Stimulated activated CD8-positive, alpha-beta memory T cell treated with anti-CD3 and anti-CD28 coated beads, Interleukin-2, amount 100 ng/mL, for 48 hours (primary cell): ENCODE data around the gene UBXN11.

Experiments
- DNase-seq, 2 donors: peaks; one replicate each; pipeline ENCODE4 v3.0.0-alpha.2; 2020; ENCODE audit warnings: low read depth in 2 of 2

The UBXN11 gene, protein sequence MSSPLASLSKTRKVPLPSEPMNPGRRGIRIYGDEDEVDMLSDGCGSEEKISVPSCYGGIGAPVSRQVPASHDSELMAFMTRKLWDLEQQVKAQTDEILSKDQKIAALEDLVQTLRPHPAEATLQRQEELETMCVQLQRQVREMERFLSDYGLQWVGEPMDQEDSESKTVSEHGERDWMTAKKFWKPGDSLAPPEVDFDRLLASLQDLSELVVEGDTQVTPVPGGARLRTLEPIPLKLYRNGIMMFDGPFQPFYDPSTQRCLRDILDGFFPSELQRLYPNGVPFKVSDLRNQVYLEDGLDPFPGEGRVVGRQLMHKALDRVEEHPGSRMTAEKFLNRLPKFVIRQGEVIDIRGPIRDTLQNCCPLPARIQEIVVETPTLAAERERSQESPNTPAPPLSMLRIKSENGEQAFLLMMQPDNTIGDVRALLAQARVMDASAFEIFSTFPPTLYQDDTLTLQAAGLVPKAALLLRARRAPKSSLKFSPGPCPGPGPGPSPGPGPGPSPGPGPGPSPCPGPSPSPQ

DNA sequence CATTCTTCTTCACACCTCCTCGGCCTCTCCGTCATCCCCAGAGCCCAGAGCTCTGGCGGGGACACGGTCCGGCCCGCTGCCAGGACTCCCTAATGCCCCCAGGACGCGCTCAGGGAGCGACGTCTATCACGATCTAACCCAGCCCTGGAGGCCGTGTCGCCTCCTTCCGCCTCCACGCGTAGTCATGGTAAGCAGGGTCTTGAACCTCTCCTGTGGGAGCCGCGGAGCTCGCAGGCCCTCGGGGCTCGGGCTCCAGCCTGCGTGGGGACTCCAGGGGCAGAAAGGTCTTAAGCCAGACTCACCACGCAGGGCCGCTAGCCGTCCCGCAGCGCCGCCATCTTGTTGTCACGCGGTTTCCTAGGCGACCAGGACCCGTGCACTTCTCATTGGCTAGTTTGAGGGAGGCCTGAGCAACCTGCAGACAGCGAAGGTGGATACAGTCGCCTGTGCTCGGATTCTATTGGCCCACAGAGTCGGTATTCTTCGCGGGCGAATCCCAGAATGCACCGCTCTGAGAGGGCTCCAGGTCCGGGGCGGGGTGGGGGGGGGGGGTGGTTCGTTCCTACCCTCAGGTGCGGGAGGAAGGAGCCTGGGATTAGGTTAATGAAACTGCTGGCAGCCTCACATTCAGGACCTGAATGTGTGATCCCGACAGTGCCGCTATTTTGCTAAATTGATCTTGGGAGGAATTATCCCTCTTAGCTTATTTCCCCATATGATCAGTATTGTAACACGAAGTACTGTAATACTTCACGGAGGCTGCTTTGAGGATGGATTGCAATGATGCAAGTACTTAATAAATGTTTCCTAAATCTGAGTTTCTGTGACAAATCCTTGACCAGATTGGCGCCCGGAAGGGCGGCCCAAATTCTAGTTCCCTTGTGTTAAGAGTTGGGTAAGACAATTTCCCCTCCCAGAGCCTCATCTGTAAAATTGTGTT, at the start of gene UBXN11:
Gene UBXN11, minus strand, starts transcription at position 347 of the 940 bp plus-strand sequence. CDS start 3,753 bp downstream, outside the sequence.
- peak; percentile 86 to 88 for DNase-seq

DNA sequence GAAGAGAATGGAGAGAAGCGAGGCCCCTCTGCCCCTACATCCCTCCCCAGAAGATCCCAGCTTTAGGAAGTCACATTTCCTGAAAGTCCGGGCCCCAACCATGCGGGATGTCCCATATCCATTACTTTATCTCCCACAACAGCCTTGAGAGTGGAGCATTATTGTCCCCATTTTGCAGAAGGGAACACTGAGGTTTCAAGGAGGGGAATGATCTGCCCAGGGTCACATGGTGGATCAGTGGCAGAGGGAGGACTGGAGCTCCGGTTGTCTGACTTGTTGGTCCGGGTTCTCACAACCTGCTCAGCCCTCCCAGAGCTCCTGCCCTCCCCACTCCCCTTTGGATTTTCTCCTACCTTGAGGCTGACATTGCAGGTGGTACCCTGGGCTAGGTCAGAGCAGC, 49.7 kb upstream of the UBXN11 start:
- no peak for DNase-seq

DNA sequence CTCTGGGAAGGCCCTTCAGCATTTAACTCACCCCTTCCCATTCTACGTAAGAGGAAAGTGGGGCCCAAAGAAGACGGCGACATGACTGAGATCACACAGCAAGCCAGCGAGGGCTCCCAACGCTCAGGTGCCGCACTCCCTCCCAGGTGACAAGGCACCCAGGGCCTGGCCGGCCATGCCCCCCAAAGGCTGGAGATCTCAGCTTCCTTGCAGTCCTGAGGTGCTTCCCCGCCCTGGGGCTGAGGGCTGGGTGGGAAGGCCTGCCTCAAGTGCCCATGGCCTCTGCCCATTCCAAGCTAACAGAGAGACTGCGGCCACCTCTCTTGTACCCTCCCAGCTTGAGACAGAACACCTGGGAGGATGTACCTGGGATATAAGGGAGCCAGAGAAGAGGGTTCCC, 48.5 kb upstream of the UBXN11 start:
- no peak for DNase-seq

GRCh38 chr1:26353976-26354820, 47.8 kb upstream of the UBXN11 start, which contains the start of gene CRYBG2:
CRYBG2 (minus strand) TSS chr1:26354130; CDS start chr1:26346657, 7,473 bp downstream.
- no peak for DNase-seq

DNA sequence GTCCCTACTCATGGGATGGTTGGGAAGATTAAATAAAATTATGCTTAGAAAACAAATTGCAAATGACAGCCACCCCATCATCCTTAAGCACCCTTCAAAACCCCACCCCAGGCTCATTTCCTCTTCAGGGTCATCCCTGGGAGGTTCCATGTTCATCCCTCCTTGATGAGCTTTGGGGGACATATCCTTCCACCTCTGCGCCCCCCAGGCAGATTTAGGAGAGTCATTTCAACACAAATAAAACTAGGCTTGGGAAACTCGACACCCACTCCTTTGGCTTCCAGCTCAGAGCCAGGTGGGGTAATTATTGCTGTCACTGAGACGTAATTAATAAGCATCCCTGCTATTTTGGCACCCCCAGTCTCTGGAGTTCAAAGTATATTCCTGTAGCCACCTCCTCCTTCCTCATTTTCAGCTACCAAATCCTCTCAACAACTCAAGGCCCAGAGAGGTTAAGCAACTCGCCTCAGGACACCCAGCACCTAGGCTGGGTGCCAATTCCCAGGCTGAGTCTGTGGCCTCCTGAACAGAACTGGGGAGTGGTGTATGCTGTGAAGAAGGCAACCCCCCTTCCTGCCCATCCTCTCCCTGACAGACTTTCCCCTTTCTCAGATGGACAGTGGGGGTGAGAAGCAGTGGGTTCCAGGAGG, 46.9 kb upstream of the UBXN11 start:
- DNase-seq, result no peak

- no peak for DNase-seq
Observed at GRCh38 chr1:26352338-26352679, 45.9 kb upstream of the UBXN11 start.

DNA sequence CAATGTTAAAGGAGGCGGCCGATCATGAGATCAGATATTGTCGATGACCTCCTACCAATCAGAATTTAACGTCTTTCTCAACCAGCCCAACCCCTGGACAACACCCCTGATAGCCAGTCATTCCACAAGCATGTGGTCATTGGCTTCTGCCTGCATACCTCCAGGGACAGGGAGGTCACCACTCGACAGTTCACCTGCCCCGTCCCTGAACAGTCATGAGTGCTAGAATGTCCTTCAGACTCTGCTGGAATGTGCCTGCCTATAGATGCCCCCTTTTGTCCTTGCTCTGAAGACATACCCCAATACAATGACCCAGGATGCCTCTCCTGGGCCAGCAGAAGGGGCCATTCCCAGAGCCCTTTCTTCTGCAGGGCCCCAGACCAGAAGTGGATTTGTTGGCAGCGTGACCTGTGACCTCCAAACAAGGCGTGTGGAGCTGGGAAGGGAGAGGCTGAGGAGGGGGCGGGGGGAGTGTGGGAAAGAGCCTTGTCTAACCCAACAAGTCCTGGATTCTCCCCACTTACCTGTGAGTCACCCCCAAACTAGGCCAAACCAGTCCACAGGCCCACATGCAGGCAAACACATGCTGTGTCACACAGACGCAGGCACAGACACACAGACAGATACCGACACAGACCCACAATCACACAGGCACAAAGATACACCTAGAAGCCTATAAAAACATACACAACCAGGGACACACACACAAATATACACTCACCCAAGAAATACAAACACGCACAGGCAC, 45.3 kb upstream of the UBXN11 start:
- DNase-seq, result no peak

DNA sequence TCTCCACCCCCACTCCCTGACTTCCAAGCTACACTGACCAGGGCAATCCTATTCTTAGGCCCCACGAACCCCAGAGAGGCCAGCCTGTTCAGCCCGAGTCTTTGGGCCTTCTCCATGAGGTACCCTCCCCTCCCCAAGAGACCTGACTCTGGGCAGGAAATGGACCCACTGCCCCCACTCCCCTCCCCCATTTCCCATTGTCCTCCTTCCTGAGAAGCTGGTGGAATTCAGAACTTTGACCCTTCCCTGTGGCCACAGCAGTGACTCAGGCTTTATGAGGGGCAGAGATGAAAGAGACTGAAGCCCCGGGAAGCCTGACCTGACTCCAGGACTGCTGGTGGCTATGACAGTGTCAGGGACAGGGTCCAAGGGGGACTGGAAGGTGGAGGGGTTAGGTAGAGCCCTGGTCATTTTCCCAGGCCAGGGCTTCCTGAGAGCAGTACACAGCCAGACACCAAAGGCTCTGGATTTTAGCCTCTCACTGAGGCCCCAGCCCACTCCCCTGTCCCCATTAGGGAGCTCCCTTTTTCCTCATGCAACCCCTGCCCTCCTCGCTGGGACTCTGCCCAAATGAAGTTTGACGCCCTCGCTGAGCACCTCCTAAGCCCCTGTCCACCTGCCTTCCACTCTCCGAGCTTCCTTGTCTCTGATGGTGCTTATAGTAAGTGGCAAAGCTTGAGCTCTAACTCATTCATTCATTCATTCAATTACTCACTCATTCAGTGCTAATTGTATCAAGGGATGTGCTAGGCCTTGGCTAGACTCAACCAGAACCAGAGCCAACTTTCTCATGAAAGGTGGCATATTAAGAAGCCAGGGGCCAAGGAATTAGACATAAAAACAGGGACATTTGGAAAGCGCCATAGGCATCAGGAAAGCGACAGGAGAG, 44.5 kb upstream of the UBXN11 start:
- DNase-seq, result no peak

DNA sequence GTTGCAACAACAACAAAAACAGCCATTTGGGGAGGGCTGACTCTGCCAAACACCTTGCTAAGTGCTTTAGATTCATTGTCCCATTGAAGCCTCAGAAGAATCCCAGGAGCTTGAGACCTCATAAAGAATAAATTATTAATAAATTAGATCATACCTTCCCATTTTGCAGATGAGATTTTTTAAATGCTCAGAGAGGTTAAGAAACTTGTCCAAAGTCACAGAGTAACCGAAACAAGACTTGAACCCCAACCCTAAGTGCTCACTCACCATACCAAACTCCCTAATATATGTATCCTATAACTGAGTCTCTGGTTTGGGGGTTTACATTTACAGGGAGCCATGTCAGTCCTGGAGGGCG, 43.9 kb upstream of the UBXN11 start:
- DNase-seq, result no peak

GRCh38 chr1:26349877-26350244, 43.4 kb upstream of the UBXN11 start:
- DNase-seq, result no peak

DNA sequence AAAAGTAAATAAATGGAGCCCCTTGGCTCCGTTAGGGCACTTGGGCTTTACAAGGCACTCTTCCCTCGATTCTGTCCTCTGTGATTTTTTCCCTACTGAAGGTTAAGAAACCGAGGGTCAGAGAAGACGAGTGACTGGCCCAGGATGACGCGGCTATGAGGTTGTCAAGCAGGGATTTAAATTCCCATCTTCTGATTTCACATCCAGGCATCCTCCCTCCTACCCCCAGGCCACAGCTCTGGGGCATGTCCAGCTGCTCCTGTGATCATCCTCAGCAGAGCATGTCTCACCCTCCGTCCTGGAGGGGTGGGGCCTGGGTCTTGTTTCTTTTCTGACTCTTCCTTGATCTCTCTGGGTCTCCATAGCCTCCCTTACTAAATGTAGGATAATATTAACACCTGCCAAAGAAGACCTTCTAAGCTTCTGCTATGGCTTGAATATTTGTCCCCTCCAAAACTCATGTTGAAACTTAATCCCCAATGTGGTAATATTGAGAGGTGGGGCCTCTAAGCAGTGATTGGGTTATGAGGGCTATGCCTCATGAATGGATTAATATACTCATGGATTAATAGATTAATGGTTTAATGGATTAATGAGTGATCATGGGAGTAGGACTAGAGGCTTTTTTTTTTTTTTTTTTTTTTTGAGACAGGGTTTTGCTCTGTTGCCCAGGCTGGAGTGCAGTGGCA, 42.9 kb upstream of the UBXN11 start:
- no peak for DNase-seq

- DNase-seq, result no peak
Observed at GRCh38 chr1:26346274-26347033, 40.0 kb upstream of the UBXN11 start.

DNA sequence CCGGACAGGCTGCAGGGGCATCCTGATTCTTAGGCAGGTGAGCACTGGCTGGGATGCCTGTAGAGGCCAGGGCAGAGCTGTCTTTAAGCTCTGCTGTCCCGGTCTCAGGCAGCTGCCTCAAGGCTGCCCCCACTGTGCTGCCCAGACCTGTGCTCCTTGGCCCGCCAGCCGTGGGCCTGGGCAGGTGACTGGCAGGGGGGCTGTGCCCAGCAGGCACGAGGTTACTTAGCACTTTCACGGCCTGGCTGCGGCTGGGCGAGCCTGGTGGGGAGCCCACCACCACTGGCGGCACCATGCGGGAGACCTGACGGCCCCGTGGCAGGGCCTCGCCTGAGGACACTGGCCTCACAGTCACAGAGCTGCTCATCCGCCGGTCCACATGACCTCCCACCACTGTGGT, 39.3 kb upstream of the UBXN11 start:
- DNase-seq, result no peak

DNA sequence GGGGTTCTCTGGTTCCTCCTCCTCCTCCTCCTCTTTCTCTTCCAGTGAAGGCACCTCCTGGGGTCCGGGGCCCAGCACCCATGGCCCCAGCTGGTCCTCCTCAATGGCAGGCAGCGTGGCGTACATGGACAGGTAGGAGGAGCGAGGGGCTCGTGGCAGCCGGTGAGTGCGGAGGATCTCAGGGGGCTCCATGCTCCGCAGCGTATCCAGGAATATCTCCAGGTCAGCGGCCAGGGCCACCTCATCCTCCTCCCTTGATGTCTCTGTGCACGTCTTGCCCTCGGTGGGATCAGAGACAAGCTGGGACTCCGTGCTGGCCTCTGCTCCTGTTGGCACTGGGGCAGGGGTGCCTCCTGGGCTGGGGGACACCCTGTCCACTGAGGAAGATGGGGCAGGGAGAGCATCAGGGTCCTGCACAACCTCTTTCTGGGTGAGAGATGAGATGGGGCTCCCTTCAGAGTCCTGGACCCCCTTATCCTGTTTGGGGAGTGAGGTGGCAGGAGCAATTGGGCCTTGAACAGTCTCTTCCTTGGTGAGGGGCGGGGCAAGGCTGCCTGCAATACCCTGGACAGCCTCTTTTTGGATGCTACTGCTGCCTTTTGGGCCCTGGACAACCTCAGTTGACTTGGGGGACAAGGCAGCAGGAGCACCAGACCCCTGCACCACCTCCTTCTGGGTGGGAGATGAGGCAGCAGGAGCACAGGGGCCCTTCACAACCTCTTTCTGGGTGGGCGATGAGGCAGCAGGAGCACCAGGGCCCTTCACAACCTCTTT, 37.9 kb upstream of the UBXN11 start:
- no peak for DNase-seq

DNA sequence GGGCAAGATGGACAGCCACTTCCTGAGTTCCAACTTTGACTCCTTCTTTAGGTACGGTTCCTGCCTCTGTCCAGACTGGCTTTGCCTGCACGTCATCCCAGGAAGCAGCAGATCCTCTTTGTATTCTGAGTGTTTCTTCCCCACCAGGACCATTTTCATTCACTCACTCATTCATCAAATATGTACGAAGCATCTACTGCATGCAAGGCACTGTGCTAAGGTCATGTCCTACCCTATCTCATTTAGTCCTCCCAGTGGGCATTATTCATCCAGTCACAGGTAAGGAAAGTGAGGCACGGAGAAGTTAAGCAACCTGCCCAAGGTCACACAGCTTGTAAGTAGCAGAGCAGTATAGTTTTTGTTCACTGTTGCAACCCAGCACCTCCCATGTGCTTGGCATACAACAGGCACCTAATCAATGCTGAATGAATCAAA, 33.6 kb upstream of the UBXN11 start:
- no peak for DNase-seq

- DNase-seq, result no peak
Observed at GRCh38 chr1:26338670-26339069, 32.2 kb upstream of the UBXN11 start.

- DNase-seq, result no peak
Observed at GRCh38 chr1:26337625-26338024, 31.2 kb upstream of the UBXN11 start.
